Measurements from ENCODE around the gene USP21.
A peak's percentile ranks its signal among the peaks of the same experiment; 100 is the strongest.

The USP21 gene

GRCh38 chr1:161201836-161202712 lies 42.8 kb downstream of the USP21 start, which contains the start of gene NDUFS2:
Gene NDUFS2, plus strand, starts transcription at chr1:161202367. Its CDS starts 19 bp downstream, at chr1:161202386.
- Histone ChIP-seq H3K27ac (ENCODE audit: low read depth, low read length) (peak within 1 kb of the TSS; percentile 54), H3K9me2 (replicated peaks; ENCODE audit: control insufficient read depth, low read length) (no peaks in the 10 kb centered on the region), H3K79me2 (ENCODE audit: control insufficient read depth, low read length) (peaks cover 18% of the 10 kb centered on the region), H3K4me2 (ENCODE audit: low read length) (peak within 1 kb of the TSS; percentile 92), H4K20me1 (ENCODE audit: control insufficient read depth, insufficient read depth, low read depth, low read length) (no peaks in the 10 kb centered on the region), H3F3A (ENCODE audit: control insufficient read depth, insufficient read depth) (peaks cover 2% of the 10 kb centered on the region; the same call in 1 of the 2 replicates), H3K36me3 (ENCODE audit: control insufficient read depth, low read length) (peaks cover 35% of the 10 kb centered on the region), H3K4me3 (ENCODE audit: low read length) (peak within 1 kb of the TSS; percentile 95), H3K27me3 (ENCODE audit: control insufficient read depth, low read length) (no peaks in the 10 kb centered on the region), H3K9me3 (ENCODE audit: control insufficient read depth, insufficient read depth, low read length) (no peaks in the 10 kb centered on the region), H3K4me1 (ENCODE audit: control insufficient read depth, low read length) (peaks cover 38% of the 10 kb centered on the region)
- TF ChIP-seq CTCF (IDR thresholded peaks at IDR 0.05; ENCODE audit: low read depth, low read length, poor library complexity, severe bottlenecking) = peak; percentile 64
- no peak for TF ChIP-seq EZH2phosphoT487 (IDR thresholded peaks at IDR 0.05; ENCODE audit: borderline replicate concordance, low read length)

DNA sequence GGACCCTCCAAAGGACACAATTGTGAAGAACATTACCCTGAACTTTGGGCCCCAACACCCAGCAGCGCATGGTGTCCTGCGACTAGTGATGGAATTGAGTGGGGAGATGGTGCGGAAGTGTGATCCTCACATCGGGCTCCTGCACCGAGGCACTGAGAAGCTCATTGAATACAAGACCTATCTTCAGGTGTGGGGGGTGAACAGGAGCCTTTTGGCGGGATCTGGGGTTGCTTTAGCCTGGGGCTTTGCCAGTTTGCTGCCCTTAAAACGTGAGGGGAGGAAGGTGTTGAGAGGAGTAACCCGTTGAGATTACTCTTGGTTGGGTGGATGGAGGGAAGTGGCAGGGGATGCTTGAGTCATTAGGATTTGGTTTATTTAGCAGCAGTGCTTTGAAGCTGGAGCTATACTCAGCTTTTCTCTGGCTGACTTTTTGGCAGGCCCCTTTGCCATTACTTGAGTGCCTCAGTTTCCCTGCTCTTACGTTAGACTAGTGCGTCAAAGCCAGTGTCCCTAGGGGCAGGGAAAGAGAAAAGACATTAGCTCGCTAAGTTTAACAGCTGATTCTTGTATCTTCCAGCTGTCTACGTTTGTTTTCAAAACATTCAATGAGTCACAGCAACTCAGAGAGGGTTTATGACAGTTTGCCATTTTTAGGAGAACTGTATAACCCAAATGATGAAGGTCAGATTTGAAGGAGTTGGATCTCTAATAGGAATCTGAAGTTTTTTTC lies 47.3 kb downstream of the USP21 start:
- Histone ChIP-seq H3K9me2 (replicated peaks; ENCODE audit: control insufficient read depth, low read length) (no peaks in the 10 kb centered on the region), H4K20me1 (ENCODE audit: control insufficient read depth, insufficient read depth, low read depth, low read length) (no peaks in the 10 kb centered on the region), H3K4me2 (ENCODE audit: low read length) (no peak overlapping the region), H3K4me3 (ENCODE audit: low read length) (no peak overlapping the region), H3K27me3 (ENCODE audit: control insufficient read depth, low read length) (no peaks in the 10 kb centered on the region), H3K36me3 (ENCODE audit: control insufficient read depth, low read length) (peaks cover 69% of the 10 kb centered on the region), H3K9me3 (ENCODE audit: control insufficient read depth, insufficient read depth, low read length) (no peaks in the 10 kb centered on the region), H3F3A (ENCODE audit: control insufficient read depth, insufficient read depth) (peaks cover 2% of the 10 kb centered on the region; the same call in 1 of the 2 replicates), H3K27ac (ENCODE audit: low read depth, low read length) (no peak overlapping the region), H3K4me1 (ENCODE audit: control insufficient read depth, low read length) (peaks cover 31% of the 10 kb centered on the region), H3K79me2 (ENCODE audit: control insufficient read depth, low read length) (peaks cover 18% of the 10 kb centered on the region)
- TF ChIP-seq CTCF (IDR thresholded peaks at IDR 0.05; ENCODE audit: low read depth, low read length, poor library complexity, severe bottlenecking) = no peak
- TF ChIP-seq EZH2phosphoT487 (IDR thresholded peaks at IDR 0.05; ENCODE audit: borderline replicate concordance, low read length) = no peak

GRCh38 chr1:161207173-161207572 lies 47.9 kb downstream of the USP21 start:
- no peaks in the 10 kb centered on the region for H4K20me1 ChIP-seq (ENCODE audit: control insufficient read depth, insufficient read depth, low read depth, low read length)
- H3K79me2 ChIP-seq (ENCODE audit: control insufficient read depth, low read length) = peaks cover 18% of the 10 kb centered on the region
- H3K9me3 ChIP-seq (ENCODE audit: control insufficient read depth, insufficient read depth, low read length) = no peaks in the 10 kb centered on the region
- H3K4me1 ChIP-seq (ENCODE audit: control insufficient read depth, low read length) = peaks cover 27% of the 10 kb centered on the region
- H3K4me3 ChIP-seq (ENCODE audit: low read length) = no peak overlapping the region
- peaks cover 75% of the 10 kb centered on the region for H3K36me3 ChIP-seq (ENCODE audit: control insufficient read depth, low read length)
- TF ChIP-seq CTCF (IDR thresholded peaks at IDR 0.05; ENCODE audit: low read depth, low read length, poor library complexity, severe bottlenecking) (no peak), EZH2phosphoT487 (IDR thresholded peaks at IDR 0.05; ENCODE audit: borderline replicate concordance, low read length) (no peak)
- no peak overlapping the region for H3K27ac ChIP-seq (ENCODE audit: low read depth, low read length)
- peaks cover 2% of the 10 kb centered on the region; the same call in 1 of the 2 replicates for H3F3A ChIP-seq (ENCODE audit: control insufficient read depth, insufficient read depth)
- no peaks in the 10 kb centered on the region for H3K27me3 ChIP-seq (ENCODE audit: control insufficient read depth, low read length)
- H3K4me2 ChIP-seq (ENCODE audit: low read length) = no peak overlapping the region
- H3K9me2 ChIP-seq (replicated peaks; ENCODE audit: control insufficient read depth, low read length) = no peaks in the 10 kb centered on the region
